Thoracic aorta (tissue), 2 donors: ENCODE results near the gene BPI. TPM values are rescaled to one million over a fixed set of nuclear protein-coding genes. Genes with fewer than 3 reads are reported as not detected.
A peak's percentile ranks its signal among the peaks of the same experiment; 100 is the strongest.

Source experiments
- ATAC-seq: fragments of 150-250 bp; one replicate; pipeline ENCODE4 v1.8.0; 2017; ENCODE audit warnings: low read depth; ENCODE audit not compliant: insufficient number of reproducible peaks, low FRiP score
- DNase-seq: peaks from one replicate; pipeline ENCODE4 v3.0.0-alpha.2; 2020; ENCODE audit warnings: low spot score
- H3K27ac ChIP-seq, 2 donors: fragments of 200-600 bp; sonication (generic); 1 replicate in 1 of 2; 2 replicates in 1 of 2; pipeline ENCODE4 v1.5.1; 2016; ENCODE audit warnings: mild to moderate bottlenecking in 2 of 2, moderate library complexity in 2 of 2
- H3K27me3 ChIP-seq: fragments of 200-600 bp; sonication (generic); replicated peaks from 2 replicates; pipeline ENCODE4 v1.6.0; 2016; ENCODE audit warnings: mild to moderate bottlenecking; ENCODE audit not compliant: insufficient read depth
- H3K36me3 ChIP-seq: fragments of 200-600 bp; sonication (generic); one replicate; pipeline ENCODE4 v1.5.1; 2016
- H3K4me1 ChIP-seq, 2 donors: fragments of 200-600 bp; sonication (generic); 1 replicate in 1 of 2; 2 replicates in 1 of 2; pipeline versions ENCODE4 v1.5.1 to v1.6.0; 2016; ENCODE audit warnings: low read depth in 2 of 2, mild to moderate bottlenecking in 1 of 2; ENCODE audit not compliant: control insufficient read depth in 1 of 2
- H3K4me3 ChIP-seq: fragments of 200-600 bp; sonication (generic); 2 replicates; pipeline ENCODE4 v1.5.1; 2016; ENCODE audit warnings: mild to moderate bottlenecking
- H3K9me3 ChIP-seq: fragments of 200-600 bp; sonication (generic); 2 replicates; pipeline ENCODE4 v1.5.1; 2016
- CTCF ChIP-seq: fragments of 200-600 bp; sonication (generic); IDR thresholded peaks from one replicate; pipeline ENCODE4 v1.5.1; 2019; ENCODE audit warnings: antibody characterized with exemption
- total RNA-seq, 2 donors: library from RNA; depleted of rRNA; stranded (reverse); fragments of >200 nt; gene quantifications; one replicate each; pipeline versions ENCODE4 v1.1.0 to v1.2.3, GENCODE V29; 2016

BPI gene
- total RNA-seq, 2 donors from 2014 or later, result 0.35 to 4.1 TPM

- Histone ChIP-seq H3K4me3 (no peak overlapping the region), H3K27ac (no peak overlapping the region), H3K4me1 (no peaks in the 10 kb centered on the region), H3K27me3 (no peaks in the 10 kb centered on the region), H3K36me3 (no peaks in the 10 kb centered on the region), H3K9me3 (no peaks in the 10 kb centered on the region)
- ATAC-seq, result no peak
- DNase-seq, result no peak
- peak; percentile 14 for TF ChIP-seq CTCF
Measured at GRCh38 chr20:38304845-38305447, 990 bp downstream of the BPI start.

- DNase-seq (no peak), ATAC-seq (no peak)
- no peaks in the 10 kb centered on the region for H3K27me3 ChIP-seq
- no peak overlapping the region for H3K4me3 ChIP-seq
- no peak overlapping the region for H3K27ac ChIP-seq
- no peaks in the 10 kb centered on the region for H3K36me3 ChIP-seq
- no peak for TF ChIP-seq CTCF
- H3K9me3 ChIP-seq, result no peaks in the 10 kb centered on the region
- H3K4me1 ChIP-seq, result no peaks in the 10 kb centered on the region
Measured at GRCh38 chr20:38305541-38305940, 1.6 kb downstream of the BPI start.

GRCh38 chr20:38306379-38306778 lies 2.4 kb downstream of the BPI start:
- H3K4me1 ChIP-seq, result no peaks in the 10 kb centered on the region
- no peaks in the 10 kb centered on the region for H3K27me3 ChIP-seq
- H3K4me3 ChIP-seq, result no peak overlapping the region
- DNase-seq, result no peak
- no peaks in the 10 kb centered on the region for H3K9me3 ChIP-seq
- no peak for ATAC-seq
- no peak for TF ChIP-seq CTCF
- H3K27ac ChIP-seq, result no peak overlapping the region
- H3K36me3 ChIP-seq, result no peaks in the 10 kb centered on the region

- DNase-seq (no peak), ATAC-seq (no peak)
- Histone ChIP-seq H3K27me3 (no peaks in the 10 kb centered on the region), H3K4me1 (no peaks in the 10 kb centered on the region), H3K36me3 (no peaks in the 10 kb centered on the region), H3K27ac (no peak overlapping the region), H3K9me3 (no peaks in the 10 kb centered on the region), H3K4me3 (no peak overlapping the region)
- TF ChIP-seq CTCF, result no peak
Measured at GRCh38 chr20:38307371-38308046, 3.6 kb downstream of the BPI start.

- Histone ChIP-seq H3K36me3 (no peaks in the 10 kb centered on the region), H3K27me3 (no peaks in the 10 kb centered on the region), H3K27ac (no peak overlapping the region), H3K9me3 (no peaks in the 10 kb centered on the region), H3K4me1 (no peaks in the 10 kb centered on the region), H3K4me3 (no peak overlapping the region)
- no peak for ATAC-seq
- no peak for TF ChIP-seq CTCF
- DNase-seq, result no peak
Measured at GRCh38 chr20:38308047-38308438, 4.1 kb downstream of the BPI start.
